GM18861 (cell line): ENCODE results near the gene EIF2AK3.
"Not testable (repeated sequence)": the region's sequence is repeated elsewhere in the genome, so short reads cannot be mapped to it uniquely, and the experiment has no call there.

Experiments used
- ATAC-seq: cut with Tn5 transposase; IDR thresholded peaks from one replicate; pipeline ENCODE4 v1.9.1; 2021; ENCODE audit not compliant: unreplicated experiment

Gene EIF2AK3

DNA sequence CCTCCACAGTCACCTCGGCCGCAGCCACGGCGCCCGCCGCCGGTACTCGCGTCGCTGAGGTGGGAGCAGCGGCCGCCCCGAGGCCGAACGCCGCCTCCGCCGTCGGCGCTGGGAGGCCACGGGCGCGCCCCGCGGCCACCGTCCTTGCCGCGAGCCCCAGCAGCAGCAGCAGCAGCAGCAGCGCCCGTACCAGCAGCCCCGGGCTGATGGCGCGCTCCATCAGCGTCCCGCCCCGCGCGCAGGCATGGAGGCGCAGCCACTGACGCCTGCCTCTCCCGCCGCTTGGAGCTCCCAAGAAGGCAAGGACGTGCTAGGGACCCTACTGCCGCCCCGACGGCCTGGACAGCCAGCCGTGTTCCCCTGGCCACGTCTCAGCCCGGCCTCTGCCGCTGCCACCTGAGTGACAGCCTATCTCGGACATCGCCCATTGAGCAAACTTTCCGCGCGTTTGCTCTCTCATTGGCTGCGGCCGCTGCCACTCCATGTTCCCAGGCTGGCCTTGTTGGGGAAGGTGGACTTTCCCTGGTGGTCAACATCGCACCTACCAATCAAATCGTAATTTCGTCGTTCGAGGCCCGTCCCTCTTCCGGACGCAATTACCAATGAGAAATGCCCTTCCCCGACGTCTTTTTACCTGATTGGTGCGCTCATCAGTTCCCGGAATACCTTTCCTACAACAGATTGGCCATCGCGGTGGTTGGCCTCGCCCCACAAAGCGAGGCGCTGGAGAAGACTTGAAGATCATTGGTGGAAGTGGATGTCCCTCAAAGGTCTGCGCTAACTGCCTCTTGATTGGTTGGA is at the start of gene EIF2AK3:
Gene EIF2AK3, minus strand, starts transcription at position 410 of the 801 bp plus-strand sequence. Its CDS starts 190 bp downstream, at position 220.
- ATAC-seq = peak; percentile 85

DNA sequence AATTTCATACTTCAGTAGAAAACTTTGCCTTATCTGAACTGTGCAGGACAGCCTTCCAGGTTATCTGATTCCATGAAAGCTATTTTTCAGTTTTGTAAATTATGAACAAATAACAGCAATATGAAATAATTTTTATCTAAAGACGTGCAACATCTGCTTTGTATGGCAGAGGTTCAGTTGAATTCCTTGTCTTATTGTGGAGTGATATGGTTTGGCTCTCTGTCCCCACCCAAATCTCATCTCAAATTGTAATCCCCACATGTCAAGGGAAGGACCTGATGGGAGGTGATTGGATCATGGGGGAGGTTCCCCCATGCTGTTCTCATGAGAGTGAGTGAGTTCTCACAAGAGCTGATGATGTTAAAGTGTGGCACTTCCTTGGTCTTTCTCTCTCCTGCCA is 46.1 kb upstream of the EIF2AK3 start:
- no peak for ATAC-seq

DNA sequence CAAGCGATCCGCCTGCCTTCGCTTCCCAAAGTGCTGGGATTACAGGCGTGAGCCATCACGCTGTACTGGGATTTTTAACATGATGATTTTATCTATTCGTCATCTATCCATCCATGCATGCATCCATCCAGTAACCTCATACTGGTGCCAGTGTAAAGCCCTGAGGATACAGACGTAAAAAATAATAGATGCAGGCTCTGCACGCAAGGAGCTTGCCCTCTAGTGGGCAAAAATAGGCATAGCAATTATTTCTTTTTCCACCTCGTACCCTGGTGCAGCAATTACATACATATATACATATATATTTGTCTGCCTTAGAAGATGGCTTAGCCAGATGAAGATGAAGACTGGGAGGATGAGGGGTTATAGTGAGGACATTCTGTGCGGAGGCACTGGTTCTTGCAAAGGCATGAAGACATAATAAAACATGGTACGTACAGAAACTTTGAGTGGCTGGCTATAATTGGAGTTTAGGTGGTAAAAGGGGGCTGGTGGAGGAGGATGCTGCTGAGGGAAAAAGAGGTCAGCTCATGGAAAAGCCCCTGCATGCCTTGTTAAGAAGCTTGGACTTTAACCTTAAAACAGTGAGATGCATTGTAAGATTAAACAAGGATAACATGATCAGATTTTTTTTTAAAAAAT is 44.6 kb upstream of the EIF2AK3 start:
- no peak for ATAC-seq

DNA sequence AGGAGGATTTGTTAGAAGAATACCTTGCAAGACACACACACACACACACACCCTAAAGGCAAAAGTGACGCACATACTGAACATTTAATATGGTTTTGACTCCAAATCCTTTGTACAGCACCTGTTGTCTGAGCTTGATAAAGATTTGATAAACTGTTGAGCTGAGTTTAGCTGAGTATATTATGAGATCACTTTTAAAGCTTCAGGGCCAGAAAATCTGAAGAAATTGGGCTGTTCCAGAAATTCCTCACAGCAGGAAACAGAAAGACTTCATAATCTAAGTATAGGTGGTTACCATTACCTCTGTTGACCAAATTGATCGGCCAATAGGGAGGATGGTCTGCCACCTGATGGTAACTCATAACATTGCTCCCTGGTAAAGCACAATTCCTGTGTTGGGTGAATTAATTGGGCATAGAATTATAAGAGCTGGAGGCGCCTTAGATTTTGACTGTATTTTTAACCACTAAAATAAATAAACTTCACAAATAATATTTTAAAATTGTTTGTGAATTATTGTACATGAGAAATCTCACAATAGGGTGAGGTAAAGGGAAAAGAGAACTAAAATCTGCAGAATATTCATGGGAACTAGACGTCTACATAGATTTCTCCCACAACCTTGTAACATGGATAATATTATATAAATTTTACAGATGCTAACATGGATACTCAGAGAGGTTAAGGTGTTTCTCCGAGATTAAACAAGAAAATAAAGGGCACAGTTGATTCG is 42.4 kb upstream of the EIF2AK3 start:
- ATAC-seq = peak; percentile 83

DNA sequence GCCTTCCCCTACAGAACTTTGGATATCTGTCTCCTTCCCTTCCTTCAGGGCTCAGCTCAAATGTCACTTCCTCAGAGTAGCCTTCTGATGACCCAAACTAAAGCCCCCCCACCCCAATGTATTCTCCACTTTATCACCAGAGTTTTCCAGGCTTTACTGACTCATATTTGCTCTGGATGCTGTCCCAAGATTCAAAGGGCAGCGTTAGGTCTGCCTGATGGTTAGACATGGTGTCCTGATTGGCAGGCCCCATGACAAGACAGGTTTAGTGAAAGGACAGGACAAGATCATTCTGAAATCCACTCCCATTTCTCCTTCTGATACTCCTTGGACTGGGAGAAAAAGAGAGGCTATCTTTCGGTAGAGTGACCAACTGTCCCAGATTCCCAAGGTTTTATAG is 41.6 kb upstream of the EIF2AK3 start:
- ATAC-seq = no peak

DNA sequence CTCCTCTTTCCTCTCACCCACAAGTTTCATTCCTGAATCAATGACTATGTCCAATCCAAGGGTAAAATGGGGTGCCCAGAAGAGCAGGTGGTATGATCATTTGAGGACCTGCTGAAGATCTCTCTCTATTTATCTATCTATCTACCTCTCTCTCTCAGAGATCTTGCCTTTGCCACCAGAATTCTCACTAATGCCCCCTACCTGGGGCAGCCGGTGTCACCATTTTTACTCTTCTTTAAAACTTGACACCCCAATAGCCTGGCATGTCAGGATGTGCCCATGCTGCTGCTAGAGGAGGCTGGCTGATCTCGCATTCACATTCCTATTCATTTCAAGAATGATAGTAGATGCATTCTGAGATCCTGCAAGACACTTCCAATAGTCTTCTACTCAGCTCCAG is 40.0 kb upstream of the EIF2AK3 start:
- ATAC-seq = no peak

DNA sequence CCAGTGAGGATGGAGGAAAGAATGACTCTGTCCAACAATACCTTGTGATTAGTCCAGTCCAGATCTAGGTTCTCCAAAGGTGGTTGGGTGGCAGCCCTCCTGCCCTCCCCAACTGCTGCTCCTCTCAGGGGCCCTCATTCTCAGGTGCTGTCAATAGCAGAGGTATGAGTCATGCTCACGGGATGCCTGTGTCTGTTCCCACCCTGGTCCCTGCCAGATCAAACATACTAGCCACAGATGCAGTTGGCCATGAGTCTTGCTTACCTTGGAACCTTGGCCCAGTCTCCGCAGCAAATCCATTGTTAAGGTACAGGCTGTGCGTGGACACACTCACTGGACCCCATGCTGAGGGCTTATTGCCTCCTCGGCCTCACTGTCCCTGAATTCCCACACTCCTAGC is 39.3 kb upstream of the EIF2AK3 start:
- ATAC-seq = no peak

DNA sequence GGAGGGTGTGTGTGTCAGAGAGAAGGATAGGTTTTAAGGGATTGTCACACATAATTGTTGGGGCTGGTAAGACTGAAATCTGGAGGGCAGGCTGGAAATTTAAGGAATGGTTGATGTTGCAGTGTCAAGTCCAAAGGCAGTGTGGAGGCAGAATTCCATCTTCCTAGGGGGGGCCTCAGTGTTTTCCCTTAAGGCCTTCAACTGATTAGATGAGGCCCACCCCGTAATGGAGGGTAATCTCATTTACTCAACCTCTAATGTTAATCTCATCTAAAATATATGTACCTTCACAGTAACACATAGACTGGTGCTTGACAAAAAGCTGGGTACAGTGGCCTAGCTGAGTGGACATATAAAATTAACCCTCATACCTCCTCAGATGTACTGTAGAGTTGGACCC is 33.4 kb upstream of the EIF2AK3 start:
- no peak for ATAC-seq

DNA sequence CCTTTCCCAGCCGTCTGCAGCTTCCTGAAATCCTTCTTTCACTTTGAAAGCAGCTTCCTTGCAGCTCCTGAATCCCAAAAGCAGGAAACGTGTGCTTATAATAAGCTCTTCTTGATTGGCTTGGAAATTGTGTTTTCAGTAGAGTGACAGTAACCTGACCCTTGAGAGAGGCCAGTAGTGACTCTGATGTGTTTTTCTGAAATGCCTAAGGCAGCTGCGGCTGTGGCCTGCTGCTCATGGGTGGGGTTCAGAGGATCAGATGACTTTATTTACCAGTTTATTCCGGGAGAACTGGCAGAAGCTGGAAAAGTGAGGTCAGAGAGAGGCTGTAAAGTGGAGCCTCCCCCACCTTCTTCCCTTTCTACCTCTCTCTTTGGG is 32.3 kb upstream of the EIF2AK3 start:
- no peak for ATAC-seq

DNA sequence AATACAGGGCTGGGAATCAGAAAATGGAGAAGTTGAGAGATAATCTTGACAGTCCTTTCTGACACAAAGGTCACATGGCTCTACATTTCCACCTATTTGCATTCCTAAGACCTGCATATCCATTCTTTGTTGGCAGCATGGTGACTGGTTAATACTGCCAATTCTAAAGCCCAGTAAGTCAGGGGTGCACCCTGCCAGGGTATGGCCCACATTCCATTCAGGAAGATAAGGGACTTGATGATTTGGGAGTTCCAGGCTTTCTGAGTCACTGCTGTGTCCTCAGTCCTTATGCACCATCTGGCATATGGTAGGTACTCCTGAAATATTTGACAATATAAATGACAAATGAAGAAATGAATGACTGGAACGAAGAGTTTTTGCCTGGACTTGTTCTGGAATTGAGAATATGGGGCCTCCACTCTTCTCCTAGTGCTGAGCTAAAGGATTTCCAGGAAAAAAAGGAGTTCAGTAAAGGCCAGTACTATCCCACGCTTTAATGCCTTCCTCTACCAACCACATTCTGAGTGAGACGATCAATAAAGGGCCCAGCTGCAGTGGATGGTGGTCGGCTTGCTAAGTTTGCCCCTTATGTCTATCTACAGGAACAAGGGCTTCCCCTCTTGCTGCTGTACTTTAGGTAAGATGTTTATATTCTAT is 31.7 kb upstream of the EIF2AK3 start:
- no peak for ATAC-seq

DNA sequence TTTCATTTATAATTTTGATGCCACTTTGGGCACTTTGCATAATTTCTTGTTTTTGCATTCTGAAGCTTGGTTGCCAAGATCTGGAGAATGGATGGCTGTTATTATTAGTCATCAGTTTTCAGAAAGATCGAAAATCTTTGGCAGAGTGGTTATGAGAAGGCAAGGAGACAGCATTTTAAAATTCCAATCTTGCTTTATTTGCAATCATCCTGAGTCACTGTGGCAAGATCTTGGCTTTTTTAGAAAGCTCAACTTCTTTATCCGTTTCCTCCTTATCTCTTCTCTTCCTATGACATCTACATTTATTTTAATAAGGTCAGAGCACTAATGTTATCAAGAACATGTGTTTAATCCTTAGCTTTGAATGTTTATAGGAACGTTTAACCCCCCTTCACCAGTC is 31.1 kb upstream of the EIF2AK3 start:
- ATAC-seq = no peak

DNA sequence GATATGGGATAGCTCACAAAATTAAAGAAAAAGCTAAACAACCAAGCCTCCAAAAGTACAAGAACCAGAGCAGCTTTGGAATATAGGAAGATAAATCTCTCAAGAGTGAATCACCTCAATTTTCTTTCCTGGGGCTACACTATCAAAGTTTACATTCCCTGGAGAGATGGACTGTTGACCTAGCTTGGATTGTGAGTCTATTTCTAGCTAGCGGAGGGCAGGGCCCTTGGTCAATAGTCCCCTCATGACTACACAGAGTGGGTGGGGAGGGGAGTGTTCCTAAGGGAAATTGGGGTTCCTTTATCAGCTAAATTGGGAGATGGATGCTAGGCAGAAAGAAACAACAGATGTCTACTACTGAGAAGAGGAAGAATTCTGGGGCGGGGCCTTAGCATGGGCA is 29.9 kb upstream of the EIF2AK3 start:
- no peak for ATAC-seq

DNA sequence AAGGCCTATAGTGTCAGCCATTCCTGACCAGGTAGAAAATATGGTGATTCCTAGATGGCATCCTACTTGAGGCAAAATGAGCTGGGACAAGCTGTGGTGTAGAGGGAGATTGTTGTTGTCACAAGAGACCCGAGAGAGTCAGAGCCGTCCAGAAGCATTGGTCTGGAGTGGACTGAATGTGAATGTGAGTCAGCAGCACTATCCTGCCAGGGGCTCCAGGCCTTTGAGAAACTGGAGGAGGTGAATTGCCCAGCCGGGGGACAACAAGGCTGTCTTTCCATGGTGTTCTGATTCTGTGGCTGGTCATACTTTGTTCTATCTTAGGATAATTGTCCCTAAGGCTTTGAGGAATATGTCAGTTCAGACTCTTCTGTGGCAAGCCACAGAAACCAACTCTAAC is 29.4 kb upstream of the EIF2AK3 start:
- ATAC-seq = no peak

DNA sequence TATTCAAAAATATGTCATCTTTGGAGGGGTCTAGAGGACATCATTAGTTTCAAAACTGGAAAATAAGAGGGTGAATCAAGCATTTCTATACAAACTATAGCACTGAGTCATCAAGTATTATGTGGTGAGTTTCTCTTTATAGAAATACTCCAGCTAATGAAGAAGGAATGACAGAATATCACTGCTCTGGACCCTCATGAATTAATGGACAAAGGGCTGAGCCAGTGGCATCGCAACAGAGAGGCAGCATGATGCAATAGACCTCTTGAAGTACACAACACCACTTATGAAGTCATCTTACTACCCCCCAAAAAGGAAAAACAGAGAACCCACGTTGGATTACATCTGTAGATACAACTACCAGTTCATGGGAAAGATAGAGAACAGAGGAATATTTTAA is 27.4 kb upstream of the EIF2AK3 start:
- no peak for ATAC-seq

DNA sequence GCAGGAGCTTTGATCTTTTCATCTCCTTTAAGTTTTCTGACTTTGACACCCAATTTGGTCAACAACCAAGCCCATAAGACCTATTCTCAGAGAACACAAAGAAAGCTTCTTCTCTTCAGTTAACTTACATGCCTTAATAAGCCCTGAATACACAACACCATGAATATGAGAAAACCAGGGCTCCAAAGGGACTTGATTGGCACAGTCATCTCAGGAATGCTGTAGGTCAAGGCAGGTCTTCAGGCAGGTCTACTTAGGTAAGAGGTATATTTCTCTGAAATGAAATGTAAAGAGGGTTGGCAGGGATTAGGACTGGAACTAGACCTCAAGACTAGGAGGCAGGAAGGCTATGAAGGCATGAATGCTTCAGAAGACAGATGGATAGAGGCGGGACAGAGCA is 24.4 kb upstream of the EIF2AK3 start:
- ATAC-seq = no peak

DNA sequence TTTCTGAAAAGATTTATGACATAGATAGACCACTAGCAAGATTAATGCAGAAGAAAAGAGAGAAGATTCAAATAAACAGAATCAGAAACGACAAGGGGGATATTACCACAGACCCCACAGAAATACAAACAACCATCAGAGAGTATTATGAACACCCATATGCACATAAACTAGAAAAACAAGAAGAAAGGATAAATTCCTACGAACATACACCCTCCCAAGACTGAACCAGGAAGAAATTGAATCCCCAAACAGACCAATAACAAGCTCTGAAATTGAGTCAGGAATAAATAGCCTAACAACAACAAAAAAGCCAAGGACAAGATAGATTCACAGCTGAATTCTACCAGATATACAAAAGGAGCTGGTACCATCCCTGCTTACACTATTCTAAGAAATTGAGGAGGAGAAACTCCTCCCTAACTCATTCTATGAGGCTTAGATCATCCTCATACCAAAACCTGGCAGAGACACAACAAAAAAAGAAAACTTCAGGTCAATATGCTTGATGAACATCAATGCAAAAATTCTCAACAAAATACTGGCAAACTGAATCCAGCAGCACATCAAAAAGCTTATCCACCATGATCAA is 18.1 kb upstream of the EIF2AK3 start:
- not testable (repeated sequence) for ATAC-seq

DNA sequence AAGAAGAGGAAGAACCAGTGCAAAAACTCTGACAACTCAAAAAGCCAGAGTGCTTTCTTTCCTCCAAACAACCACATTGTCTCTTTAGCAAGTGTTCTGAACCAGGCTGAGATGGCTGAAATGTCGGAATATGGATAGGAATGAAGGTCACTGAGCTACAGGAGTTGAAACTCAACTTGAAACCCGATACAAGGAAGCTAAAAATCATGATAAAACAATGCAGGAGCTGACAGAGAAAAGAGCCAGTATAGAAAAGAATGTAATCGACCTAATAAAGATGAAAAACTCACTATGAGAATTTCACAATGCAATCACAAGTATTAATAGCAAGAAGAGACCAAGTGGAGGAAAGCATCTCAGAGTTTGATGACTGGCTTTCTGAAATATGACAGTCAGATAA is 15.0 kb upstream of the EIF2AK3 start:
- no peak for ATAC-seq

DNA sequence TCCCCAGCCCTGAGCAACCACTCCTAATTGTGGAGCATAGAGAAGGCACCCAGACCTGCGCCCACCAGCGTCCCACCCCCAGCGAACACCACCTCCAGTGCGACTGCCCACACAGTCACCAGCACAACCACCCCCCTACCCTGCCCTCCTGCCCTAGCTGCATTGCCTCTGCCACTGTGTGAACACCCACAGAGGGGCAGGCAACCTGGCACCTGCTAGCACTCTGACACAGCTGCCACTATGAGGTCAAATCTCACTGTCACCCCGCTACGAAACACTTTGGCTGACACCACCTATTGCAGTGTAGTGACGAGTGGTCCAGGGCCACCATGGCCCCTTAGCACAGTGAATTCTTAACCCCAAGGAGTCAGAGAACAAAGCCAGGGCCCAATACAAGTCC is 14.1 kb upstream of the EIF2AK3 start:
- ATAC-seq = no peak

DNA sequence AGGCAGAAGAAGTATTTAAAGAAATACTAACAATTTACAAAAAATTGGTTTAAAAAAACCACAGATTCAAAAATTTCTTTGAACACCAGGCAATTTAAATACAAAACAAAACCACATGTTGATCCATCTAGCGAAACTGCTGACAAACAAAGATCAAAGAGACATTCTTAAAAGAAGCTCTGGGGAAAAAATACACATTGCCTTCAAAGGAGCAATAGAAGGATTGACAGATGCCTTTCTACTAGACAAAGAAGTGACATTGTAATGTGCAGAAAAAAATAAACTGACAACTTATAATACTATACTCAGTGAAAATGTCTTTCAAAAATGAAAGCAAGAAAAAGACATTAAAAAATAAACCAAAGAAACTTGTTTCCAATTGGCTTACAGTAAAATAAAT is 12.6 kb upstream of the EIF2AK3 start:
- no peak for ATAC-seq

DNA sequence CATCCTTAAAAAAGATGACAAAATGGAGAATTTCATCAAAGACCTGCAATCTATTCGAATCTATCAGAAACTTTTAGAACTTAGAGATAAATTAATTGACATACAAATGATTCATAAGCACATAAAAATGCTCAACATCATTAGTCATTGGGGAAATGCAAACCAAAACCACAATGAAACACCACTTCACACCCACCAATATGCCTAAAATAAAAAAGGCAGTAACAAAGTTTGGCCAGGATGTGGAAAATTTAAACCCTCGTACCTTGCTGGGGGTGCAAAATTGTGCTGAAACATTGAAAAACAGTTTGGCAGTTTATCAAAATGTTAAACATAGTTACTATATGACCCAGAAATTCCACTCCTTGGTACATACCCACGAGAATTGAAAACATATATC is 11.5 kb upstream of the EIF2AK3 start:
- ATAC-seq = no peak

DNA sequence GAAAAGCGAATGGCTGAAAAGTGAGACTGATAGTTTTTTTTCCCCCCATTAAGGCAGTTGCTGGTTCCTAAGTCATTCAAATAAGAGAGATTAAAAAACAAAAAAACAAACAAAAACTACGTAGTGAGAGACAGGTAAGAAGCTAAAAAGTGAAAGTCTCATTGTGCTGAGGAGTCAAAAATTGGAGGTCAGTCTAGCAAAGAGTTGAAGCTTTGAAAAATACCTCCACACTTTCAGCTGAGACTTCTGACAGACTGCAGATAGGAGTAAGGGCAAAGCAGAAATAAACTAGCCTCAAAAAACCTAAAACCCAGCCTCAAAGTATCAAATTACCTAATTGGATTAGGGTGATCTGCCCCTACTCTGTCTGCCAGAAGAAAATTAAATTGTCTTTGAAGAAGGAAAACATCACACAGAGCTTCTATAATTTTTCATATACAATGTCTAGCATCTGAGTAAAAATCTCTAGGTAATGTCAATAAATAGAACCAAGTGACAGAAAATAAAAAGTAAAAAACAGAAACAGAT is 10.9 kb upstream of the EIF2AK3 start:
- no peak for ATAC-seq
